Left ventricle myocardium inferior (tissue), 1 donor: Measurements from ENCODE around the gene OR2A42. TPM values are rescaled to one million over a fixed set of nuclear protein-coding genes. Genes with fewer than 3 reads are reported as not detected.
"Not testable (repeated sequence)": the region's sequence is repeated elsewhere in the genome, so short reads cannot be mapped to it uniquely, and the experiment has no call there.

Experiments used
- DNase-seq: peaks from one replicate; pipeline ENCODE4 v3.0.0-alpha.2; 2020
- H3K27ac ChIP-seq: fragments of 200-600 bp; replicated peaks from 2 replicates; pipeline ENCODE4 v1.8.0; 2021
- H3K27me3 ChIP-seq: fragments of 200-600 bp; 2 replicates; pipeline ENCODE4 v1.8.0; 2021; ENCODE audit warnings: low read depth
- H3K36me3 ChIP-seq: fragments of 200-600 bp; 2 replicates; pipeline ENCODE4 v1.8.0; 2021
- H3K4me1 ChIP-seq: fragments of 200-600 bp; 2 replicates; pipeline ENCODE4 v1.8.0; 2021
- H3K4me3 ChIP-seq: fragments of 200-600 bp; 2 replicates; pipeline ENCODE4 v1.8.0; 2021; ENCODE audit warnings: mild to moderate bottlenecking, moderate library complexity
- H3K9me3 ChIP-seq: fragments of 200-600 bp; replicated peaks from 2 replicates; pipeline ENCODE4 v1.8.0; 2021
- CTCF ChIP-seq: fragments of 200-600 bp; IDR thresholded peaks from 2 replicates; pipeline ENCODE4 v1.8.0; 2021; ENCODE audit warnings: antibody characterized with exemption, mild to moderate bottlenecking, borderline replicate concordance
- intact Hi-C: fragments of 100-400 bp; cut with micrococcal nuclease; formaldehyde crosslinking; loops from one replicate; pipeline ENCODE4 v1.11.0; 2022
- total RNA-seq: library from RNA; stranded (reverse); fragmentation: NEBNext Ultra II Directional; extraction: Animal tissue kit (Norgen Biotek cat#: 25700); gene quantifications from one replicate; pipeline ENCODE4 v1.2.1, GENCODE V29; 2021
- donor health status: DM: no; HTN: yes; CAD: no; lungs with severe emphysema.

The OR2A42 gene
- total RNA-seq, 1 donor from 2014 or later = not detected

- intact Hi-C loops = no loop called here
Observed at GRCh38 chr7:144256112-144256511, 16.7 kb upstream of the OR2A42 start.

GRCh38 chr7:144255471-144255897, 16.1 kb upstream of the OR2A42 start:
- intact Hi-C loops = no loop called here
- no peak for DNase-seq
- Histone ChIP-seq H3K4me1 (no peaks in the 10 kb centered on the region), H3K9me3 (no peaks in the 10 kb centered on the region), H3K36me3 (no peaks in the 10 kb centered on the region), H3K27ac (no peak overlapping the region), H3K27me3 (no peaks in the 10 kb centered on the region), H3K4me3 (no peak overlapping the region)
- TF ChIP-seq CTCF = no peak

More at GRCh38 chr7:144256112-144256511, 16.7 kb upstream of the OR2A42 start:
- H3K4me1 ChIP-seq = no peaks in the 10 kb centered on the region
- no peak for TF ChIP-seq CTCF
- H3K27ac ChIP-seq = no peak overlapping the region
- no peaks in the 10 kb centered on the region for H3K27me3 ChIP-seq
- H3K9me3 ChIP-seq = no peaks in the 10 kb centered on the region
- no peak for DNase-seq
- H3K4me3 ChIP-seq = no peak overlapping the region
- no peaks in the 10 kb centered on the region for H3K36me3 ChIP-seq

GRCh38 chr7:144252307-144252706, 12.9 kb upstream of the OR2A42 start:
- H3K36me3 ChIP-seq, H3K9me3 ChIP-seq, intact Hi-C loops, H3K4me1 ChIP-seq, H3K27ac ChIP-seq, H3K4me3 ChIP-seq, H3K27me3 ChIP-seq, DNase-seq: not testable (repeated sequence)

GRCh38 chr7:144247674-144248330, 8.4 kb upstream of the OR2A42 start:
- H3K36me3 ChIP-seq, H3K9me3 ChIP-seq, H3K4me3 ChIP-seq, H3K27ac ChIP-seq, H3K27me3 ChIP-seq, DNase-seq, H3K4me1 ChIP-seq, intact Hi-C loops: not testable (repeated sequence)

- H3K27ac ChIP-seq, intact Hi-C loops, H3K9me3 ChIP-seq, DNase-seq, H3K4me3 ChIP-seq, H3K27me3 ChIP-seq, H3K4me1 ChIP-seq, H3K36me3 ChIP-seq: not testable (repeated sequence)
Observed at GRCh38 chr7:144246967-144247366, 7.6 kb upstream of the OR2A42 start.

GRCh38 chr7:144245372-144245771, 6.0 kb upstream of the OR2A42 start:
- H3K4me1 ChIP-seq, H3K27me3 ChIP-seq, H3K27ac ChIP-seq, DNase-seq, H3K9me3 ChIP-seq, intact Hi-C loops, H3K36me3 ChIP-seq, H3K4me3 ChIP-seq: not testable (repeated sequence)

GRCh38 chr7:144238530-144239082, 799 bp downstream of the OR2A42 start:
- intact Hi-C loops, H3K4me3 ChIP-seq, H3K9me3 ChIP-seq, H3K27ac ChIP-seq, H3K4me1 ChIP-seq, DNase-seq, H3K27me3 ChIP-seq, H3K36me3 ChIP-seq: not testable (repeated sequence)

- H3K4me3 ChIP-seq, intact Hi-C loops, H3K27ac ChIP-seq, H3K9me3 ChIP-seq, H3K36me3 ChIP-seq, H3K27me3 ChIP-seq, H3K4me1 ChIP-seq, DNase-seq: not testable (repeated sequence)
Observed at GRCh38 chr7:144233039-144233438, 6.4 kb downstream of the OR2A42 start.

GRCh38 chr7:144231027-144231426, 8.4 kb downstream of the OR2A42 start:
- H3K27ac ChIP-seq, intact Hi-C loops, DNase-seq, H3K4me1 ChIP-seq, H3K27me3 ChIP-seq, H3K9me3 ChIP-seq, H3K36me3 ChIP-seq, H3K4me3 ChIP-seq: not testable (repeated sequence)

GRCh38 chr7:144228810-144229209, 10.6 kb downstream of the OR2A42 start:
- H3K36me3 ChIP-seq, H3K9me3 ChIP-seq, DNase-seq, H3K4me3 ChIP-seq, intact Hi-C loops, H3K27me3 ChIP-seq, H3K27ac ChIP-seq, H3K4me1 ChIP-seq: not testable (repeated sequence)

- H3K36me3 ChIP-seq, H3K4me1 ChIP-seq, H3K27me3 ChIP-seq, intact Hi-C loops, DNase-seq, H3K9me3 ChIP-seq, H3K4me3 ChIP-seq, H3K27ac ChIP-seq: not testable (repeated sequence)
Observed at GRCh38 chr7:144226866-144227265, 12.5 kb downstream of the OR2A42 start.

- H3K27me3 ChIP-seq, H3K4me1 ChIP-seq, DNase-seq, H3K4me3 ChIP-seq, H3K9me3 ChIP-seq, H3K36me3 ChIP-seq, intact Hi-C loops, H3K27ac ChIP-seq: not testable (repeated sequence)
Observed at GRCh38 chr7:144223675-144224074, 15.7 kb downstream of the OR2A42 start.
